Gastroesophageal sphincter (tissue), 4 donors: ENCODE results near the gene F10. TPM values are rescaled to one million over a fixed set of nuclear protein-coding genes. Genes with fewer than 3 reads are reported as not detected.
"Not testable (repeated sequence)": the region's sequence is repeated elsewhere in the genome, so short reads cannot be mapped to it uniquely, and the experiment has no call there.

ENCODE experiments used
- ATAC-seq: fragments of 150-250 bp; one replicate; pipeline ENCODE4 v1.9.1; 2016; ENCODE audit warnings: mild to moderate bottlenecking, moderate library complexity
- H3K27ac ChIP-seq, 4 donors: fragments of 200-600 bp; sonication (generic) in 3 of 4; 1 replicate in 3 of 4; 2 replicates in 1 of 4; pipeline ENCODE4 v1.5.1; 2016 to 2019
- H3K27me3 ChIP-seq: fragments of 200-600 bp; sonication (generic); one replicate; pipeline ENCODE4 v1.5.1; 2019
- H3K36me3 ChIP-seq, 2 donors: fragments of 200-600 bp; sonication (generic); one replicate each; pipeline ENCODE4 v1.5.1; 2019; ENCODE audit warnings: control low read depth in 1 of 2
- H3K4me1 ChIP-seq, 3 donors: fragments of 200-600 bp; sonication (generic); 1 replicate in 2 of 3; 2 replicates in 1 of 3; pipeline ENCODE4 v1.5.1; 2016 to 2019; ENCODE audit warnings: control low read depth in 2 of 3
- H3K4me3 ChIP-seq, 2 donors: fragments of 200-600 bp; sonication (generic); one replicate each; pipeline ENCODE4 v1.5.1; 2019; ENCODE audit warnings: mild to moderate bottlenecking in 1 of 2, moderate library complexity in 1 of 2
- H3K9me3 ChIP-seq, 3 donors: fragments of 200-600 bp; sonication (generic); one replicate each; pipeline ENCODE4 v1.5.1; 2017 to 2019; ENCODE audit warnings: control low read depth in 2 of 3
- CTCF ChIP-seq, 4 experiments: fragments of 200-600 bp in 2 of 4; fragments of 450-650 bp in 2 of 4; sonication (generic) in 1 of 4; IDR thresholded peaks; one replicate each; pipeline ENCODE4 v1.5.1; 2017 to 2019; ENCODE audit warnings: antibody characterized with exemption in 4 of 4, mild to moderate bottlenecking in 2 of 4, moderate library complexity in 2 of 4
- EP300 ChIP-seq: sonication (generic); formaldehyde crosslinking; IDR thresholded peaks from one replicate; pipeline ENCODE4 v1.6.1; 2017; ENCODE audit warnings: antibody characterized with exemption, mild to moderate bottlenecking
- POLR2A ChIP-seq, 2 donors: fragments of 450-650 bp; IDR thresholded peaks; one replicate each; pipeline ENCODE4 v1.6.1; 2017; ENCODE audit warnings: antibody characterized with exemption in 2 of 2, mild to moderate bottlenecking in 2 of 2, moderate library complexity in 1 of 2
- POLR2AphosphoS5 ChIP-seq: sonication (generic); formaldehyde crosslinking; IDR thresholded peaks from one replicate; pipeline ENCODE4 v1.6.1; 2017; ENCODE audit warnings: antibody characterized with exemption
- WGBS, 2 donors: methylation state at CpG; one replicate each; pipeline ENCODE4 v1.1.5; 2018; ENCODE audit warnings: low coverage in 1 of 2; 5-methylcytosine and 5-hydroxymethylcytosine counted together
- total RNA-seq, 4 donors: library from RNA; depleted of rRNA; stranded (reverse); fragments of >200 nt; gene quantifications; one replicate each; pipeline ENCODE4 v1.1.0, GENCODE V29; 2016

Gene F10
- total RNA-seq, 4 donors from 2014 or later, result 6.9 to 51.7 (median 12.0) TPM

DNA sequence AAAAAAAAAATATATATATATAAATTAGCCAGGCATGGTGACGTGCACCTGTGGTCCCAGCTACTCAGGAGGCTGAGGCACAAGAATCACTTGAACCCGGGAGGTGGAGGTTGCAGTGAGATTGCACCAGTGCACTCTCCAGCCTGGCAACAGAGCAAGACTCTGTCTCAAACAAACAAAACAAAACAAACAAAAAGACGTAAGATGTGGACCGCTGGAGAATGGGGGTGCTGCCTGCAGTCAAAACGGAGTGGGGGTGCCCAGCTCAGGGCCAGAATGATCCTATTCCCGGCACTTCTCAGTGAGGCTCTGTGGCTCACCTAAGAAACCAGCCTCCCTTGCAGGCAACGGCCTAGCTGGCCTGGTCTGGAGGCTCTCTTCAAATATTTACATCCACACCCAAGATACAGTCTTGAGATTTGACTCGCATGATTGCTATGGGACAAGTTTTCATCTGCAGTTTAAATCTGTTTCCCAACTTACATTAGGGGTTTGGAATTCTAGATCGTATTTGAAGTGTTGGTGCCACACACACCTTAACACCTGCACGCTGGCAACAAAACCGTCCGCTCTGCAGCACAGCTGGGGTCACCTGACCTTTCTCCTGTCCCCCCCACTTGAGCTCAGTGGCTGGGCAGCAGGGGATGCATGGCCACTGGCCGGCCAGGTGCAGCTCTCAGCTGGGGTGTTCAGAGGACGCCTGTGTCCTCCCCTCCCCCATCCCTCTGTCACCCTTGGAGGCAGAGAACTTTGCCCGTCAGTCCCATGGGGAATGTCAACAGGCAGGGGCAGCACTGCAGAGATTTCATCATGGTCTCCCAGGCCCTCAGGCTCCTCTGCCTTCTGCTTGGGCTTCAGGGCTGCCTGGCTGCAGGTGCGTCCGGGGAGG, 17.3 kb upstream of the F10 start, which contains the start of gene F7:
F7 (plus strand) TSS at position 760 of the 889 bp plus-strand sequence; CDS start at position 811, 51 bp downstream.
- no peak for ATAC-seq
- Histone ChIP-seq H3K36me3 (no peaks in the 10 kb centered on the region), H3K4me3 (no peak within 1 kb of the TSS), H3K27ac (no peak within 1 kb of the TSS), H3K27me3 (peaks cover 41% of the 10 kb centered on the region), H3K4me1 (peaks cover 0 to 9% (median 4%) of the 10 kb centered on the region in 3 donors), H3K9me3 (no peaks in the 10 kb centered on the region)
- 62 to 70% methylated on average over 6 to 10 of the region's 17 CpGs for WGBS, 2 donors
- TF ChIP-seq CTCF (IDR thresholded peaks at IDR 0.05), result no peak
- TF ChIP-seq POLR2A (IDR thresholded peaks at IDR 0.05), result no peak
- no peak for TF ChIP-seq POLR2AphosphoS5
- no peak for TF ChIP-seq EP300

GRCh38 chr13:113105921-113106452, 16.6 kb upstream of the F10 start:
- TF ChIP-seq EP300, result no peak
- no peak for TF ChIP-seq CTCF (IDR thresholded peaks at IDR 0.05)
- no peak for TF ChIP-seq POLR2AphosphoS5
- TF ChIP-seq POLR2A (IDR thresholded peaks at IDR 0.05), result no peak
- Histone ChIP-seq H3K4me1 (peaks cover 0 to 16% (median 11%) of the 10 kb centered on the region in 3 donors), H3K4me3 (no peak overlapping the region), H3K27ac (no peak overlapping the region), H3K27me3 (peaks cover 49% of the 10 kb centered on the region), H3K36me3 (no peaks in the 10 kb centered on the region), H3K9me3 (no peaks in the 10 kb centered on the region)
- 55% methylated on average over 5 of the region's 16 CpGs; no CpG with 5 or more reads in 1 of the 2 donors for WGBS, 2 donors
- no peak for ATAC-seq

DNA sequence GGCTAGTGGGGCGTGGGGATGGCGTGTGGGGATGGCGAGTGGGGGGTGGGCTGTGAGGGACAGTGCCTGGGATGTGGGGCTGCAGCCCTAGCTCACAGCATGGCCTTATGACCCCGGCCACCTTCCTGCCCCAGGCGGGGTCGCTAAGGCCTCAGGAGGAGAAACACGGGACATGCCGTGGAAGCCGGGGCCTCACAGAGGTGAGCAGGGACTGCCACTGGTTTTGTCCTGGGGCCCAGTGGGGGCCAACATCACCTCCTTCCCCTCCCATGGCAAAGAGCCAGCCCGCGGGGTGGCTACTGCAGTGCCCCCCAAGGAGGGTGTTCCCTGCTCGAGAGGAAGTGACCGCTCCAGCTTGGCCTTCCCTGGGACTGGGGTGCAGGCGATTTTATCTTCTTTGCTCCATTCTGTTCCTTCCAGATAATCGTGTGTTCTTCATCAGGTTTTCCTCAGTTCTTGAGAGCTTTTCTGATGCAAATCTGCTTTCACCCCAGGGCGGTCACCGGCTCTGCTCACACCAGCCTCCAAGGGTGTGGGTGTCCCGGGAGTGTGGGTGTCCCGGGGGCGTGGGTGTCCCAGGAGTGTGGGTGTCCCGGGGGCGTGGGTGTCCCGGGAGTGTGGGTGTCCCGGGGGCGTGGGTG, 15.8 kb upstream of the F10 start:
- H3K27ac ChIP-seq, result no peak overlapping the region
- no peaks in the 10 kb centered on the region for H3K36me3 ChIP-seq
- peaks cover 53% of the 10 kb centered on the region for H3K27me3 ChIP-seq
- TF ChIP-seq POLR2A (IDR thresholded peaks at IDR 0.05), result no peak
- no peak for TF ChIP-seq CTCF (IDR thresholded peaks at IDR 0.05)
- H3K4me3 ChIP-seq, result no peak overlapping the region
- peaks cover 0 to 18% (median 11%) of the 10 kb centered on the region in 3 donors for H3K4me1 ChIP-seq
- WGBS, 2 donors, result 66% methylated on average over 3 of the region's 25 CpGs; no CpG with 5 or more reads in 1 of the 2 donors
- H3K9me3 ChIP-seq, result no peaks in the 10 kb centered on the region
- no peak for ATAC-seq

GRCh38 chr13:113108521-113108920, 14.1 kb upstream of the F10 start:
- H3K9me3 ChIP-seq, H3K36me3 ChIP-seq, H3K4me3 ChIP-seq, ATAC-seq, H3K27ac ChIP-seq: not testable (repeated sequence)
- Histone ChIP-seq H3K27me3 (peaks cover 60% of the 10 kb centered on the region), H3K4me1 (peaks cover 0 to 18% (median 11%) of the 10 kb centered on the region in 3 donors)
- WGBS, 2 donors, result no CpG with 5 or more reads among the region's 27 CpGs
